Neutrophil (primary cell): ENCODE measurements around the gene SLC20A1.

Experiments used
- H3K27ac ChIP-seq: fragments of 200-600 bp; sonication (generic); 2 replicates; pipeline ENCODE4 v1.5.1; 2016; ENCODE audit warnings: mild to moderate bottlenecking, moderate library complexity
- H3K27me3 ChIP-seq: fragments of 200-600 bp; sonication (generic); 2 replicates; pipeline ENCODE4 v1.6.0; 2016; ENCODE audit warnings: mild to moderate bottlenecking
- H3K36me3 ChIP-seq: fragments of 200-600 bp; sonication (generic); 2 replicates; pipeline ENCODE4 v1.5.1; 2017
- H3K4me1 ChIP-seq, 2 experiments: fragments of 200-600 bp in 1 of 2; sonication (generic) in 1 of 2; 1 replicate in 1 of 2; 2 replicates in 1 of 2; pipeline versions ENCODE4 v1.5.1 to v1.6.1; 2013 to 2016; ENCODE audit warnings: low read depth in 1 of 2, low read length in 1 of 2, mild to moderate bottlenecking in 1 of 2, moderate library complexity in 1 of 2; ENCODE audit not compliant: control insufficient read depth in 1 of 2, insufficient read depth in 1 of 2
- H3K4me3 ChIP-seq, 2 experiments: fragments of 200-600 bp in 1 of 2; sonication (generic) in 1 of 2; 1 replicate in 1 of 2; 2 replicates in 1 of 2; pipeline ENCODE4 v1.5.1; 2013 to 2016; ENCODE audit warnings: low read depth in 1 of 2, low read length in 1 of 2, mild to moderate bottlenecking in 1 of 2, moderate library complexity in 1 of 2
- H3K9me3 ChIP-seq: fragments of 200-600 bp; sonication (generic); 2 replicates; pipeline ENCODE4 v1.5.1; 2016
- TF ChIP-seq, protein P1 (sequence below): fragments of 200-600 bp; sonication (generic); IDR thresholded peaks from 2 replicates; pipeline ENCODE4 v1.5.1; 2016; ENCODE audit warnings: antibody characterized with exemption

Gene SLC20A1

DNA sequence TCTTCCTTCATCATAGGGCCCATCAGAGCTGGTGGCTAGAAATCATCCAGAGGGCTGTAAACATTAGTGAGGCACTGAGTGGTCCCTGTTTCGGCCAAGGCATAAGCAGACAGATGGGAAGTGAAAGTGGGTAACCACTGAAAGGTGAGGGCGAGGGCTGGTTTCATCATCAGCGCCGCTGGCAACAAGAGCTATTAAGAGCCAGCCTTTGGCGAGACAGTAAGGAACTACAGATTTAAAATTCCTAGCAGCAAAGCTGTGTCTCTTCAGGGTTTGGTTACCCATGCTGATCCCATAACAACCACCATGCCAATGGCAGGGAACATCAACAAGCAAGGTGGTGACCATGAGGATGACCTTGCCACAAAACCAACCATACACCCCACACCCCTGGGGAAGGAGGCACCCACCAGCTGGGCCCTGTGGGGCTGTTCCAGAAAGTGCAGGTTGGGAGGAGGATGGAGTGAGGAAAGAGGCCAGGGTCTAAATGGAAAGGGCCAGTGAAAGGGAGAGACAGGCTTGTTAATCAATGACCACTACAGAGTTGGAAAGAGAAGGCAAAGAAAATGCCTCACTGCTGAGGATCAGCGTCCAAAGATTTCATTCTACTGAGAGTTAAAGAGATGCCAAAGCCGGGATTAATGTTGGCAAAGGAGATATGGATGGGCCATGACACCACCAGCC, 9.0 kb upstream of the SLC20A1 start:
- peak overlapping the region; percentile 25 for H3K27ac ChIP-seq
- TF ChIP-seq, protein P1, sequence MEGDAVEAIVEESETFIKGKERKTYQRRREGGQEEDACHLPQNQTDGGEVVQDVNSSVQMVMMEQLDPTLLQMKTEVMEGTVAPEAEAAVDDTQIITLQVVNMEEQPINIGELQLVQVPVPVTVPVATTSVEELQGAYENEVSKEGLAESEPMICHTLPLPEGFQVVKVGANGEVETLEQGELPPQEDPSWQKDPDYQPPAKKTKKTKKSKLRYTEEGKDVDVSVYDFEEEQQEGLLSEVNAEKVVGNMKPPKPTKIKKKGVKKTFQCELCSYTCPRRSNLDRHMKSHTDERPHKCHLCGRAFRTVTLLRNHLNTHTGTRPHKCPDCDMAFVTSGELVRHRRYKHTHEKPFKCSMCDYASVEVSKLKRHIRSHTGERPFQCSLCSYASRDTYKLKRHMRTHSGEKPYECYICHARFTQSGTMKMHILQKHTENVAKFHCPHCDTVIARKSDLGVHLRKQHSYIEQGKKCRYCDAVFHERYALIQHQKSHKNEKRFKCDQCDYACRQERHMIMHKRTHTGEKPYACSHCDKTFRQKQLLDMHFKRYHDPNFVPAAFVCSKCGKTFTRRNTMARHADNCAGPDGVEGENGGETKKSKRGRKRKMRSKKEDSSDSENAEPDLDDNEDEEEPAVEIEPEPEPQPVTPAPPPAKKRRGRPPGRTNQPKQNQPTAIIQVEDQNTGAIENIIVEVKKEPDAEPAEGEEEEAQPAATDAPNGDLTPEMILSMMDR = no peak
- peaks cover 23 to 30% of the 10 kb centered on the region in 2 experiments for H3K4me1 ChIP-seq
- no peaks in the 10 kb centered on the region for H3K27me3 ChIP-seq
- no peaks in the 10 kb centered on the region for H3K36me3 ChIP-seq
- no peak overlapping the region for H3K4me3 ChIP-seq
- no peaks in the 10 kb centered on the region for H3K9me3 ChIP-seq

DNA sequence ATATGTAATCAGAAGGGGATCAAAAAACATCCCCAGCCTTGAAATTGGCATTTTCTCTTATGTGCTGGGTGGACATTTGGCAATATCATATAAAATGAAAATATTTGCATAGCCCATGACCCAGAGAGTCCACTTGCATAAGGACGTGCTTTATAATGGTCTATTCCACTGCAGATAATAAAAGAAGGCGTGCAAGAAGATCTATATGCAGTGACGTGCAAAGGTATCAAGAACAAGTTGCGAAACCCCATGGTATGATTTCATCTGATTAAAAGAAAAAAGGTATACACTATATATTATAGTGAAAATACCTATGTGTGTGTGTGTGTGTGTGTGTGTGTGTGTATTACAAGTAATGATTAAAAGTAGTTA, 8.5 kb upstream of the SLC20A1 start:
- Histone ChIP-seq H3K27ac (no peak overlapping the region), H3K9me3 (no peaks in the 10 kb centered on the region), H3K36me3 (no peaks in the 10 kb centered on the region), H3K4me1 (peaks cover 27 to 32% of the 10 kb centered on the region in 2 experiments), H3K4me3 (no peak overlapping the region), H3K27me3 (no peaks in the 10 kb centered on the region)
- TF ChIP-seq, protein P1 = no peak

DNA sequence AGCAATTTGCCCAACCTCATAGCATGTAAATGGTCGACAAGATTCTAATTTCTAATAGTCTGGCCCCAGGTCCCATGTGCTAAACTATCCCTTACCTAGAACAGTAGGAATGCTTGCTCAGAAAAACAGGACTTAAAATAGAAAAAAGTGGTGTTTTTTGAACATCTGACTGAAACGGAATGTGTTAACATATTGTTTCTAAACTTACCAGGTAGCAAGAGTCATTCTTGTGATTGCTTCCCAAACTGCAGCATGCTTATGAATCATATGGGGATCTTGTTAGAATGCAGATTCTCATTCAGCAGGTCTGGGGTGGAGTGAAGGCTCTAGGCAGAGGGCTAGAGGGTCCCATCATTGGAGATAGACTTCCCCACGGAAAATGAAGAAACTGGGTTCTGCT, 5.8 kb upstream of the SLC20A1 start:
- H3K9me3 ChIP-seq = no peaks in the 10 kb centered on the region
- no peak overlapping the region for H3K27ac ChIP-seq
- H3K4me3 ChIP-seq = no peak overlapping the region
- no peaks in the 10 kb centered on the region for H3K36me3 ChIP-seq
- TF ChIP-seq, protein P1 = no peak
- peaks cover 37 to 42% of the 10 kb centered on the region in 2 experiments for H3K4me1 ChIP-seq
- peaks cover 8% of the 10 kb centered on the region for H3K27me3 ChIP-seq

DNA sequence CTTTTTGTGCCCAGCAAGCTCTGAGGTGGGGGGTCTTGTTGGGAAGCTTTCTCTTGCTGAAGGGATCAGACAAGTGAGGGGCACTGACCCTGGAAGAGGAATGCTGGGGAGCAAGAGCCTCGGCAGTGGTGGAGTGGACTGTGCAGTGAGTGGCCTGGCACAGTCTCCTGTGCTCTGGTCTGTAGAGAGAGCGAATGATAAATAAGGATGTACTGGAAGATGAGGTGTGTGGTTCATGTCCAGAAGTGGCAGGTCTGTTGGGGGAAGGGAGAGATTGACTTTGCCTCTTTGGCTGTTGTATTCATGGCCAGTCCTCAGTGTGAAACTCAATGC, 5.3 kb upstream of the SLC20A1 start:
- H3K4me3 ChIP-seq = no peak overlapping the region
- H3K27ac ChIP-seq = no peak overlapping the region
- H3K4me1 ChIP-seq = peaks cover 41 to 44% of the 10 kb centered on the region in 2 experiments
- TF ChIP-seq, protein P1 = no peak
- no peaks in the 10 kb centered on the region for H3K36me3 ChIP-seq
- peaks cover 8% of the 10 kb centered on the region for H3K27me3 ChIP-seq
- H3K9me3 ChIP-seq = no peaks in the 10 kb centered on the region

DNA sequence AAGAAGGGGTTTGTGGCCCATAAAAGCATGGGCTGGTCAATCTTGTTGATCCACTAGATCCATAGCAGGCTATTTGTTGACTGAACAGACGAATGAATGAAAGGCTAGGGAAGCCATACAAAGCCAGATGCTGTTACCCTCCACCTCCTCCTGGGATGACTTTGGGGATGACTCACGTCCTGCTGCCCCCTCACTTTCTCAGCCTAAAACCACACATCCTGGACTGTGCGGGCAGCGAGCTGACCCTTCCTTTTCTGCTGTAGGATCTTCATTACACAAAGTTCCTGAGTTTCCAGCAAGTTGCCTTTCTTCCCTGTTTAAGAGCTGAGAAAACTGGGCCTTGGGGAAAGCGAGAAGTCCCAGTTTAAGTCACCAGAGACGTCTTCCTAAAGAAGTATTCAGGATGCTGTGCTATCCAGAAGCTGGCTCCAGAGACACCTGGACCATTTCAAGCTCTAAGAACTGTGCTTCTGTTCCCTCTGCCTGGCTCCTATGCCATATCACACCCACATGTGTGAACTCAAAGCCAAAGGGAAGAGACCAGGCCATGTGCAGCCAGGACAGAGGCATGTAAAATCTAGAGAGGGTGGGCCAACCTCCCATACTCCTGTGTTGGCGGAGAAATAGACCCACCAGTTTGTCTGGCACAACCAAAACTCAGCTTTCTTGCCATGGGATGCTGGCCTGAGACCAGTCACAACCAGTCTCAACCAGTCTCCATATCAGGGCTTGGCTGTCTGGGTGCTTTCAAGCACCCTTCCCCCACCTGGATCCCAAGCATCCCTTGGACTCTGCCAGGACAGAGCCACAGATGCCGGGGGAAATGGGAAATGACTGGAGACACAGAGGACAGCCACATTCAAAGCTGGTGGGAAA, 4.7 kb upstream of the SLC20A1 start:
- TF ChIP-seq, protein P1 = no peak
- no peak overlapping the region for H3K4me3 ChIP-seq
- no peaks in the 10 kb centered on the region for H3K36me3 ChIP-seq
- peaks cover 41 to 44% of the 10 kb centered on the region in 2 experiments for H3K4me1 ChIP-seq
- no peaks in the 10 kb centered on the region for H3K9me3 ChIP-seq
- H3K27me3 ChIP-seq = peaks cover 8% of the 10 kb centered on the region
- peak overlapping the region; percentile 19 for H3K27ac ChIP-seq
